ENCODE measurements around the gene SLC4A8.
"Not testable (repeated sequence)": the region's sequence is repeated elsewhere in the genome, so short reads cannot be mapped to it uniquely, and the experiment has no call there.

Gene SLC4A8

GRCh38 chr12:51473947-51474346 is 49.3 kb downstream of the SLC4A8 start:
- no peak for DNase-seq (ENCODE audit: low read depth in 2 of 3, low spot score in 1 of 3)

- DNase-seq (ENCODE audit: low read depth in 2 of 3, low spot score in 1 of 3) = no peak
These were observed 50.9 kb downstream of the SLC4A8 start for GRCh38 chr12:51475543-51475942.

GRCh38 chr12:51480978-51481377 is 56.3 kb downstream of the SLC4A8 start:
- DNase-seq (ENCODE audit: low read depth in 2 of 3, low spot score in 1 of 3) = no peak

- peak; percentile 2 to 17 (median 12) for DNase-seq (ENCODE audit: low read depth in 2 of 3, low spot score in 1 of 3)
These were observed 58.5 kb downstream of the SLC4A8 start for GRCh38 chr12:51482929-51483697.

GRCh38 chr12:51484119-51484518 is 59.5 kb downstream of the SLC4A8 start:
- no peak for DNase-seq (ENCODE audit: low read depth in 2 of 3, low spot score in 1 of 3)

- no peak for DNase-seq (ENCODE audit: low read depth in 2 of 3, low spot score in 1 of 3)
These were observed 63.6 kb downstream of the SLC4A8 start for GRCh38 chr12:51488281-51488680.

GRCh38 chr12:51493281-51493680 is 68.7 kb downstream of the SLC4A8 start:
- DNase-seq (ENCODE audit: low read depth in 2 of 3, low spot score in 1 of 3) = no peak

- DNase-seq (ENCODE audit: low read depth in 2 of 3, low spot score in 1 of 3) = no peak
These were observed 72.3 kb downstream of the SLC4A8 start for GRCh38 chr12:51496895-51497294.

GRCh38 chr12:51504851-51505250 is 80.2 kb downstream of the SLC4A8 start:
- no peak for DNase-seq (ENCODE audit: low read depth in 2 of 3, low spot score in 1 of 3)

GRCh38 chr12:51505360-51506105 is 80.9 kb downstream of the SLC4A8 start:
- no peak for DNase-seq (ENCODE audit: low read depth in 2 of 3, low spot score in 1 of 3)

GRCh38 chr12:51507178-51507577 is 82.5 kb downstream of the SLC4A8 start:
- DNase-seq (ENCODE audit: low read depth in 2 of 3, low spot score in 1 of 3) = no peak

GRCh38 chr12:51508285-51508684 is 83.7 kb downstream of the SLC4A8 start:
- no peak for DNase-seq (ENCODE audit: low read depth in 2 of 3, low spot score in 1 of 3)

- no peak for DNase-seq (ENCODE audit: low read depth in 2 of 3, low spot score in 1 of 3)
These were observed 87.1 kb downstream of the SLC4A8 start for GRCh38 chr12:51511546-51512260.

- no peak for DNase-seq (ENCODE audit: low read depth in 2 of 3, low spot score in 1 of 3)
These were observed 87.8 kb downstream of the SLC4A8 start for GRCh38 chr12:51512438-51512837.

- DNase-seq (ENCODE audit: low read depth in 2 of 3, low spot score in 1 of 3) = not testable (repeated sequence)
These were observed 90.4 kb downstream of the SLC4A8 start for GRCh38 chr12:51515037-51515436.

- DNase-seq (ENCODE audit: low read depth in 2 of 3, low spot score in 1 of 3) = no peak
These were observed 92.7 kb downstream of the SLC4A8 start for GRCh38 chr12:51517316-51517715.

GRCh38 chr12:51517800-51518199 is 93.2 kb downstream of the SLC4A8 start:
- no peak for DNase-seq (ENCODE audit: low read depth in 2 of 3, low spot score in 1 of 3)

- DNase-seq (ENCODE audit: low read depth in 2 of 3, low spot score in 1 of 3) = no peak
These were observed 95.1 kb downstream of the SLC4A8 start for GRCh38 chr12:51519755-51520154.

GRCh38 chr12:51520576-51521325 is 96.1 kb downstream of the SLC4A8 start:
- no peak for DNase-seq (ENCODE audit: low read depth in 2 of 3, low spot score in 1 of 3)

- DNase-seq (ENCODE audit: low read depth in 2 of 3, low spot score in 1 of 3) = no peak
These were observed 97.1 kb downstream of the SLC4A8 start for GRCh38 chr12:51521554-51522276.

Measured in stimulated activated CD4-positive, alpha-beta T cell treated with anti-CD3 and anti-CD28 coated beads, Interleukin-12 subunit alpha, Interleukin-12 subunit beta, amount 100 ng/mL, for 48 hours (primary cell).